H1 (cell line): ENCODE data around the gene REM2. TPM values are rescaled to one million over a fixed set of nuclear protein-coding genes. Genes with fewer than 3 reads are reported as not detected.

Experiments used
- CBX8 ChIP-seq: fragments of 300-800, 300-1000 bp; sonication (generic); IDR thresholded peaks from 2 replicates; pipeline ENCODE4 v1.7.1; 2016; ENCODE audit warnings: low read depth, low read length, borderline replicate concordance
- EZH2 ChIP-seq: fragments of 200-600 bp; sonication (generic); IDR thresholded peaks from 2 replicates; pipeline ENCODE4 v1.7.1; 2012; ENCODE audit warnings: low read depth, mild to moderate bottlenecking, moderate library complexity, low read length, inconsistent platforms; ENCODE audit not compliant: severe bottlenecking
- FOSL1 ChIP-seq: IDR thresholded peaks from 2 replicates; pipeline ENCODE4 v1.6.1; 2011; ENCODE audit warnings: mild to moderate bottlenecking, low read depth, low read length, moderate library complexity; ENCODE audit not compliant: insufficient read depth
- GABPA ChIP-seq: IDR thresholded peaks from 2 replicates; pipeline ENCODE4 v1.6.1; 2011; ENCODE audit warnings: mild to moderate bottlenecking, low read length, moderate library complexity, borderline replicate concordance; ENCODE audit not compliant: insufficient read depth
- JUN ChIP-seq: IDR thresholded peaks from 2 replicates; pipeline ENCODE4 v1.6.1; 2011; ENCODE audit warnings: low read depth, mild to moderate bottlenecking, improper control_type of control experiment, low read length
- JUND ChIP-seq: IDR thresholded peaks from 2 replicates; pipeline ENCODE4 v1.6.1; 2011; ENCODE audit warnings: mild to moderate bottlenecking, improper control_type of control experiment, low read length
- PHF8 ChIP-seq: fragments of 200-600 bp; sonication (generic); conservative IDR thresholded peaks from 2 replicates; pipeline ENCODE4 v1.7.1; 2012; ENCODE audit warnings: low read depth, mild to moderate bottlenecking, inconsistent platforms, low read length, moderate library complexity
- RAD21 ChIP-seq, 2 experiments: IDR thresholded peaks in 1 of 2; conservative IDR thresholded peaks in 1 of 2; 2 replicates each; pipeline ENCODE4 v1.6.1; 2011; ENCODE audit warnings: low read depth in 2 of 2, low read length in 2 of 2, improper control_type of control experiment in 1 of 2, inconsistent platforms in 1 of 2, mild to moderate bottlenecking in 1 of 2, moderate library complexity in 1 of 2
- RBBP5 ChIP-seq: IDR thresholded peaks from 2 replicates; pipeline ENCODE4 v1.7.1; 2012; ENCODE audit warnings: low read depth, mild to moderate bottlenecking, inconsistent platforms, low read length, moderate library complexity, borderline replicate concordance
- RNF2 ChIP-seq: fragments of 200-900, 300-1000 bp; sonication (generic); IDR thresholded peaks from 2 replicates; pipeline ENCODE4 v1.7.1; 2016; ENCODE audit warnings: borderline replicate concordance, low read depth, mild to moderate bottlenecking, antibody characterized with exemption, low read length; ENCODE audit not compliant: poor library complexity, severe bottlenecking; ENCODE audit errors: missing control alignments
- SAP30 ChIP-seq: fragments of 300-600 bp; sonication (generic); IDR thresholded peaks from 2 replicates; pipeline ENCODE4 v1.7.1; 2012; ENCODE audit warnings: low read length, moderate library complexity, mild to moderate bottlenecking, inconsistent platforms; ENCODE audit not compliant: insufficient read depth, insufficient replicate concordance
- SP2 ChIP-seq: IDR thresholded peaks from 2 replicates; pipeline ENCODE4 v1.6.1; 2012; ENCODE audit warnings: mild to moderate bottlenecking, low read length, inconsistent platforms
- SP4 ChIP-seq: IDR thresholded peaks from 2 replicates; pipeline ENCODE4 v1.6.1; 2012; ENCODE audit warnings: low read length, inconsistent platforms
- SUZ12 ChIP-seq: fragments of 200-600 bp; sonication (generic); IDR thresholded peaks from 2 replicates; pipeline ENCODE4 v1.6.1; 2012; ENCODE audit warnings: mild to moderate bottlenecking, inconsistent platforms, low read length, moderate library complexity, mixed read lengths
- TAF7 ChIP-seq: optimal IDR thresholded peaks from 2 replicates; pipeline ENCODE3; 2011; ENCODE audit warnings: low read depth, mild to moderate bottlenecking, inconsistent platforms, low read length, moderate library complexity, borderline replicate concordance
- TBP ChIP-seq: IDR thresholded peaks from 2 replicates; pipeline ENCODE4 v1.6.1; 2011; ENCODE audit warnings: low read depth, low read length, improper control_type of control experiment
- YY1 ChIP-seq: IDR thresholded peaks from 2 replicates; pipeline ENCODE4 v1.6.1; 2011; ENCODE audit warnings: low read depth, mild to moderate bottlenecking, low read length
- ZNF274 ChIP-seq: IDR thresholded peaks from 2 replicates; pipeline ENCODE4 v1.7.0; 2012; ENCODE audit warnings: low read length, borderline replicate concordance; ENCODE audit errors: extremely low read depth
- polyA plus RNA-seq, 7 experiments: library from polyadenylated mRNA; depleted of rRNA in 3 of 7; stranded (reverse) in 5 of 7; unstranded in 2 of 7; fragments of >200 nt in 5 of 7; fragments of 200-250 nt in 2 of 7; gene quantifications; 1 replicate in 5 of 7; 2 replicates in 1 of 7; 4 replicates in 1 of 7; pipeline versions ENCODE4 v1.2.1 to v1.2.3, GENCODE V29; 2011 to 2013; ENCODE audit warnings: missing spikeins in 2 of 7, mixed read lengths in 2 of 7
- total RNA-seq: library from RNA; stranded (reverse); fragmentation: NEBNext Ultra II Directional; extraction: Animal tissue kit (Norgen Biotek cat#: 25700); gene quantifications from 2 replicates; pipeline ENCODE4 v1.2.1, GENCODE V29; 2021
- TF ChIP-seq, protein P1 (sequence below): IDR thresholded peaks from 2 replicates; pipeline ENCODE4 v1.6.1; 2012; ENCODE audit warnings: low read length, inconsistent platforms
- TF ChIP-seq, protein P2 (sequence below): IDR thresholded peaks from 2 replicates; pipeline ENCODE4 v1.6.1; 2012; ENCODE audit warnings: inconsistent platforms

Gene REM2
- total and polyA plus RNA-seq, 2 of the 8 experiments (the other 6 are each of a cell fraction or from before 2014, with no cell fraction given) = 1.00 to 1.1 TPM

DNA sequence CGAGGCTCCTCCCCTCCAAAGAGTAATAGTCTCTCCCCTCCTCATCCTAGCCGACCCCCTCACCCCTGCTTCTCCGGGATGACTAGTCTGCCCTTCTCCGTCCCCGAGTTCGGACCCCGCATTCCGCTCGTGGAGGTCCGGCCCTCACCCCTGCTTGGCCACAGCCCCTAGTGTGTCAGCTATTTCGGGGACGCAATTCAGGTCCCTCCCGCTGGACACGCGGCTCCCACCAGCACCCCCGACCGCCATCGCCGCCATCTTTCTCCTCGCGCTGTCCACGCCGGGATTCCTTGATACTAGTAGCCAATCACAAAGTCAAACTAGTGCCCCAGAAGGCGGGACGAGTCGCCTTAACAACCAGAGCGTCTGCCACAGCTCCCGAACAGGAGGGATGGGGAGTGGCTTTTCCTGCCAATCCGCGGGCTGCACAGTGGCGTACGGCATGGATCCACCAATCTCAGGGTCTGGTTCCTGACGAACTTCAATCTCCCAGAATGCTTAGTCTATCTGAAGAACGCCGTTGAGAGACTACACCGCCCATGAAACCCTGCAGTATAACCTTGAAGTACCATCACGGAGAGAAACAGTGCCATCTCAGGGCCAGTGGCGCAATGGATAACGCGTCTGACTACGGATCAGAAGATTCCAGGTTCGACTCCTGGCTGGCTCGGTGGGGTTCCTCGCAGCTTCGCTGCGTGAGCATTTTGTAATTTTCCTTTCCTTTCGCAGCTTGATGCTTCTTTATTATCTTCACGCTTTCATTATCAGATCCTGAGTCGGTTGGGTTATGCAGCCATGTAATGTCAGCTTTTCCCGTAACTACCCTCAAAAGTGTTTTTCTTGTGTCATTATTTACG is 46.3 kb downstream of the REM2 start, which contains the start of gene PRMT5 (continued):
- TF ChIP-seq, protein P1, sequence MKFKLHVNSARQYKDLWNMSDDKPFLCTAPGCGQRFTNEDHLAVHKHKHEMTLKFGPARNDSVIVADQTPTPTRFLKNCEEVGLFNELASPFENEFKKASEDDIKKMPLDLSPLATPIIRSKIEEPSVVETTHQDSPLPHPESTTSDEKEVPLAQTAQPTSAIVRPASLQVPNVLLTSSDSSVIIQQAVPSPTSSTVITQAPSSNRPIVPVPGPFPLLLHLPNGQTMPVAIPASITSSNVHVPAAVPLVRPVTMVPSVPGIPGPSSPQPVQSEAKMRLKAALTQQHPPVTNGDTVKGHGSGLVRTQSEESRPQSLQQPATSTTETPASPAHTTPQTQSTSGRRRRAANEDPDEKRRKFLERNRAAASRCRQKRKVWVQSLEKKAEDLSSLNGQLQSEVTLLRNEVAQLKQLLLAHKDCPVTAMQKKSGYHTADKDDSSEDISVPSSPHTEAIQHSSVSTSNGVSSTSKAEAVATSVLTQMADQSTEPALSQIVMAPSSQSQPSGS = peak; percentile 78; the same call in 1 of the 2 replicates
- no peak for TF ChIP-seq FOSL1
- TF ChIP-seq, protein P2, sequence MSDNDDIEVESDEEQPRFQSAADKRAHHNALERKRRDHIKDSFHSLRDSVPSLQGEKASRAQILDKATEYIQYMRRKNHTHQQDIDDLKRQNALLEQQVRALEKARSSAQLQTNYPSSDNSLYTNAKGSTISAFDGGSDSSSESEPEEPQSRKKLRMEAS = peak; percentile 88
- no peak for TF ChIP-seq GABPA
- TF ChIP-seq SP4 = no peak
- peak; percentile 10; the same call in 1 of the 2 replicates for TF ChIP-seq JUND
- TF ChIP-seq EZH2 = no peak
- TF ChIP-seq SUZ12 = no peak
- TF ChIP-seq TAF7 = peak; percentile 93
- peak; percentile 100 for TF ChIP-seq PHF8
- no peak for TF ChIP-seq CBX8
- no peak for TF ChIP-seq SAP30
- TF ChIP-seq RAD21 (IDR thresholded peaks at IDR 0.05 in 1 of 2, conservative IDR thresholded peaks at IDR 0.05 in 1 of 2; ENCODE audit: low read depth in 2 of 2, low read length in 2 of 2) = no peak
- no peak for TF ChIP-seq ZNF274
- TF ChIP-seq TBP = peak; percentile 99
- no peak for TF ChIP-seq RNF2
- peak; percentile 97 for TF ChIP-seq YY1
- no peak for TF ChIP-seq JUN
- TF ChIP-seq RBBP5 = peak; percentile 97
- peak; percentile 38; the same call in 1 of the 2 replicates for TF ChIP-seq SP2
